Caco-2 (cell line): ENCODE results near the gene RALGDS. TPM values are rescaled to one million over a fixed set of nuclear protein-coding genes. Genes with fewer than 3 reads are reported as not detected.

Source experiments
- BruUV-seq: library from RNA; stranded (reverse); fragments of 400-500 nt; replicated peaks from 2 replicates; lab custom pipeline; 2021; lab: Mats Ljungman, UMichigan
- CTCF ChIA-PET: fragments of 300-600 bp; sonication (Branson Sonifier 250); formaldehyde crosslinking; loops from one replicate; lab custom pipeline; 2022; ENCODE audit warnings: antibody characterized with exemption; lab: Charles Lee
- POLR2A ChIA-PET: fragments of 300-600 bp; sonication (Branson Sonifier 250); formaldehyde crosslinking; loops from one replicate; lab custom pipeline; 2022; ENCODE audit warnings: antibody characterized with exemption; lab: Charles Lee
- DNase-seq, 2 experiments: peaks; one replicate each; pipeline versions ENCODE4 v3.0.0 to v3.0.0-alpha.2; 2020 to 2022
- H3K27me3 ChIP-seq: replicated peaks from 2 replicates; pipeline ENCODE4 v1.6.0; 2011; ENCODE audit warnings: low read length; ENCODE audit not compliant: control insufficient read depth, insufficient read depth
- H3K36me3 ChIP-seq: 2 replicates; pipeline ENCODE4 v1.5.1; 2011; ENCODE audit warnings: low read length; ENCODE audit not compliant: control insufficient read depth, insufficient read depth
- H3K4me1 ChIP-seq: fragments of 250-450 bp; sonication (Bioruptor Pico); 2 replicates; pipeline ENCODE4 v1.5.1; 2020; ENCODE audit warnings: mild to moderate bottlenecking
- H3K4me3 ChIP-seq: 2 replicates; pipeline ENCODE4 v1.5.1; 2011; ENCODE audit warnings: low read depth, mild to moderate bottlenecking, control low read depth, low read length
- H3K9me3 ChIP-seq: fragments of 250-450 bp; sonication (Bioruptor Pico); 2 replicates; pipeline ENCODE4 v1.5.1; 2020; ENCODE audit warnings: mild to moderate bottlenecking, moderate library complexity
- H3K27ac Mint-ChIP-seq: one replicate; pipeline ENCODE4 v1.8.0; 2022; ENCODE audit warnings: mixed read lengths; ENCODE audit not compliant: unreplicated experiment
- H3K27me3 Mint-ChIP-seq: one replicate; pipeline ENCODE4 v1.8.0; 2022; ENCODE audit warnings: mixed read lengths; ENCODE audit not compliant: insufficient read depth, unreplicated experiment
- H3K36me3 Mint-ChIP-seq: one replicate; pipeline ENCODE4 v1.8.0; 2022; ENCODE audit warnings: mild to moderate bottlenecking, mixed read lengths; ENCODE audit not compliant: insufficient read depth, unreplicated experiment
- H3K4me1 Mint-ChIP-seq: one replicate; pipeline ENCODE4 v1.8.0; 2022; ENCODE audit warnings: low read depth, mixed read lengths; ENCODE audit not compliant: unreplicated experiment
- H3K4me3 Mint-ChIP-seq: one replicate; pipeline ENCODE4 v1.8.0; 2022; ENCODE audit warnings: mild to moderate bottlenecking, moderate library complexity, mixed read lengths; ENCODE audit not compliant: unreplicated experiment
- H3K9me3 Mint-ChIP-seq: one replicate; pipeline ENCODE4 v1.8.0; 2022; ENCODE audit warnings: mixed read lengths; ENCODE audit not compliant: unreplicated experiment
- intact Hi-C: fragments of 100-400 bp; cut with micrococcal nuclease; formaldehyde crosslinking; loops from one replicate; pipeline ENCODE4 v1.10.0; 2022; ENCODE audit not compliant: unreplicated experiment
- total RNA-seq: library from RNA; stranded (reverse); gene quantifications from 2 replicates; pipeline ENCODE4 v1.2.3, GENCODE V29; 2022
- TF ChIP-seq, protein P1 (sequence below), 2 experiments: fragments of 200-600 bp in 1 of 2; IDR thresholded peaks; 1 replicate in 1 of 2; 2 replicates in 1 of 2; pipeline versions ENCODE4 v1.5.1 to v1.8.0; 2011 to 2022; ENCODE audit warnings: antibody characterized with exemption in 1 of 2, control low read depth in 1 of 2, inconsistent platforms in 1 of 2, low read depth in 1 of 2, low read length in 1 of 2, mild to moderate bottlenecking in 1 of 2, moderate library complexity in 1 of 2; ENCODE audit not compliant: insufficient read depth in 1 of 2, severe bottlenecking in 1 of 2, unreplicated experiment in 1 of 2

Gene RALGDS
- total RNA-seq, 1 experiment from 2014 or later = 18.7 TPM

DNA sequence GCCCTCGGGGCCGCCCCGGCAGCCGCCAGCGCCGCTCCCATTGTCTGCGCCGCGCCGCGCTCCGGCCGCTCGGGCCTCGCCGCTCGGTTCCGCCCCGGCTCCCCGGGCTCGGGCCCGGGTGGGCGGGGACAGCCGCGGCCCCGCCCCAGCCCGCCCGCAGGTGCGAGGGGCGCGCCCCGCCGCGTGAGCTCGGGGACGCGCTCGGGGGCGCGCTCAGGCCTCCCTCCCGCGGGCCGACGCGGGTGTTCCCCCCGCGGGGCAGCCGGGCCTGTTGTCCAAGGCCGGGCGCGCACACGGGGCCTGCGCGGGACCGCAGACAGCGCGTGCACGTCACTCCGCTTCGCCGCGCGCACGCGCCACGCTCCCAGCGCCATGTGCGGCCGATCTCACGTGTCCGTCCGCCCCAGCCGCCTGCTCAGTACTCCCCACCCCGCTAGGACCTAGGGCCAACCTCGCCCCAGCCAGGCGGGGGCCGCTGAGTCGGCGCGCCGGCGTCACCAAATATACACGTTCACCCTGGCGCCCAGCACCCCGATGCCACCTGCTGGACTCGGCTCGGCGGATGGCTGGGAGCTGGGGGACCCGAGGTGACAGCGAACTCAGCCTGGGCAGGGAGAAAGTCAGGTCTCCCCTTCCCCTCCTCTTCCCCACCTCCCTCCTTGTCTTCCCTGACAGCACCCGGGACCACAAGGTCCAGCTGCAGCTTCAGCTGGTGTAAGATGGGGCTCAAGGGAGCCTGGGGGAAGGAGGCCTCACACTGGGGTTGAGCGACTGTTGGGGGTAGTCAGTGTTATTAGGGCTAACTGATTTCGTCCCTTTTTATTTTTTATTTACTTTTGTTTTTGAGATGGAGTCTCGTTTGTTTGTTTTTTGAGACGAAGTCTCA lies 28.3 kb upstream of the RALGDS start:
- Histone ChIP-seq H3K9me3 (no peaks in the 10 kb centered on the region), H3K27me3 (no peaks in the 10 kb centered on the region), H3K4me3 (peak overlapping the region; percentile 86), H3K4me1 (peaks cover 6% of the 10 kb centered on the region), H3K36me3 (peaks cover 3% of the 10 kb centered on the region; the same call in 1 of the 2 replicates)
- POLR2A ChIA-PET = interaction anchor here (0.6 to 2.7 kb wide), 15 partner anchors 15 to 1206 kb away, joined by 3 to 17 read pairs (median 4); partner anchors contain the start of gene GTF3C5
- H3K9me3 Mint-ChIP-seq = no peaks in the 10 kb centered on the region
- H3K36me3 Mint-ChIP-seq = peaks cover 19% of the 10 kb centered on the region
- CTCF ChIA-PET = interaction anchor here (0.5 to 1.9 kb wide), 8 partner anchors 10 to 795 kb away, joined by 3 to 5 read pairs (median 4); no protein-coding TSS in a partner anchor
- TSS peak; percentile 91 for BruUV-seq
- TF ChIP-seq, protein P1, sequence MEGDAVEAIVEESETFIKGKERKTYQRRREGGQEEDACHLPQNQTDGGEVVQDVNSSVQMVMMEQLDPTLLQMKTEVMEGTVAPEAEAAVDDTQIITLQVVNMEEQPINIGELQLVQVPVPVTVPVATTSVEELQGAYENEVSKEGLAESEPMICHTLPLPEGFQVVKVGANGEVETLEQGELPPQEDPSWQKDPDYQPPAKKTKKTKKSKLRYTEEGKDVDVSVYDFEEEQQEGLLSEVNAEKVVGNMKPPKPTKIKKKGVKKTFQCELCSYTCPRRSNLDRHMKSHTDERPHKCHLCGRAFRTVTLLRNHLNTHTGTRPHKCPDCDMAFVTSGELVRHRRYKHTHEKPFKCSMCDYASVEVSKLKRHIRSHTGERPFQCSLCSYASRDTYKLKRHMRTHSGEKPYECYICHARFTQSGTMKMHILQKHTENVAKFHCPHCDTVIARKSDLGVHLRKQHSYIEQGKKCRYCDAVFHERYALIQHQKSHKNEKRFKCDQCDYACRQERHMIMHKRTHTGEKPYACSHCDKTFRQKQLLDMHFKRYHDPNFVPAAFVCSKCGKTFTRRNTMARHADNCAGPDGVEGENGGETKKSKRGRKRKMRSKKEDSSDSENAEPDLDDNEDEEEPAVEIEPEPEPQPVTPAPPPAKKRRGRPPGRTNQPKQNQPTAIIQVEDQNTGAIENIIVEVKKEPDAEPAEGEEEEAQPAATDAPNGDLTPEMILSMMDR (IDR thresholded peaks at IDR 0.05; ENCODE audit: insufficient read depth in 1 of 2, low read depth in 1 of 2, low read length in 1 of 2, severe bottlenecking in 1 of 2, unreplicated experiment in 1 of 2) = peak in 1 of 2 experiments; percentile 46
- peak; percentile 90 to 92 for DNase-seq
- peak overlapping the region; percentile 72 for H3K4me3 Mint-ChIP-seq
- H3K27me3 Mint-ChIP-seq = no peaks in the 10 kb centered on the region
- H3K27ac Mint-ChIP-seq = peak overlapping the region; percentile 77
- intact Hi-C loops = loop anchor here (1.0 kb wide), 1 partner anchor 127 kb away; no protein-coding TSS in a partner anchor
- peaks cover 4% of the 10 kb centered on the region for H3K4me1 Mint-ChIP-seq

DNA sequence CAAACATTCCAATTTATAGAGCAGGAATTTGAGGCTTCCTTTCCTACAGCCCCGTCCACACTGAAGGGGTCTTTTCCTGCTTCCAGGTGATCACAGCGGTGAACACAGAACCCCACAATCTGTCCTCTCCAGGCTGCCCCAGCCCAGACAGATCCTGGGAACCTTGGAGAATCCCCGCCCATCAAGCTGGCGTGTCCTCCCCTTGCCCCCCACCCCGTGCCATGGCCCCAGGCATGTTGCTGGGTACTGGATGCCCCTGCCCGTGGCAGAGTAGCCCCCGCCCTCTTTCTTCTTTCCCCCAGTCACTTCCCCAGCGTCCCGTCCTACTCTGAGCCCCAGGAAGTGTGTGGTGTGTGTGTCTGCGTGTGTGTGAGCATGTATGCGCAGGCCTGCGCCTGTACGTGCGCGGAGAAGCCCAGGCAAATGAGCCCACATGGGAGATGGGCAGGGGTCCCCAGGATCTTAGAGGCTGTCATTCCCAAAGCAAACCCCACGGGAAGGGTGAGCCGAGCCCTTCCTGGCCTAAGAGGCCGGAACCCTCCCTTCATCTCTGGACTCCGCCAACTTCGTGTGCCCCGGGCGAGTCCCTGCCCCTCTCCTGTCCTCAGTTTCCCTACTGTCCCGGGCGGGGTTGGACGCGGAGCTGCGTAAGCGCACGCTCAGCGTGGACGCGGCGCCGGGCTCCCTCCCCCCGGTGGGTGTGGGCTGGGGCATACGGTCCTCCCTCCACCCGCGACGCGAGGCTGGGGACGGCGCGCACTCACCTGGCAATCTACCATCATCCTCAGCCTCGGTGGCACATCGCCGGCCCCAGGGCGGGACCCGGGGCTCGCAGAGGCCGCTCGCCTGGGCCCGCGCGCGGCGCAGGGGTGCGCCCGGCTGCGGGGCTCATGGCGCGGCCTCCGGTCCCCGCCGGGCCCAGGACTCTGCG lies 27.4 kb upstream of the RALGDS start:
- H3K9me3 Mint-ChIP-seq = no peaks in the 10 kb centered on the region
- no peaks in the 10 kb centered on the region for H3K27me3 Mint-ChIP-seq
- peak in 1 of 2 experiments; percentile 25 for DNase-seq
- peak overlapping the region; percentile 90 for H3K4me3 Mint-ChIP-seq
- no TSS peak for BruUV-seq
- no peaks in the 10 kb centered on the region for H3K9me3 ChIP-seq
- H3K4me1 ChIP-seq = peaks cover 11% of the 10 kb centered on the region
- H3K27me3 ChIP-seq = no peaks in the 10 kb centered on the region
- peaks cover 3% of the 10 kb centered on the region; the same call in 1 of the 2 replicates for H3K36me3 ChIP-seq
- ChIA-PET POLR2A (interaction anchor here (1.0 to 2.7 kb wide), 4 partner anchors 23 to 312 kb away, joined by 3 to 17 read pairs (median 4); partner anchors contain the start of gene GTF3C5), CTCF (interaction anchor here (0.6 to 1.4 kb wide), 5 partner anchors 11 to 126 kb away, joined by 3 to 5 read pairs (median 3); no protein-coding TSS in a partner anchor)
- peaks cover 4% of the 10 kb centered on the region for H3K4me1 Mint-ChIP-seq
- intact Hi-C loops = loop anchor here (1.0 kb wide), 1 partner anchor 126 kb away; no protein-coding TSS in a partner anchor
- peaks cover 26% of the 10 kb centered on the region for H3K36me3 Mint-ChIP-seq
- TF ChIP-seq, protein P1 (IDR thresholded peaks at IDR 0.05; ENCODE audit: insufficient read depth in 1 of 2, low read depth in 1 of 2, low read length in 1 of 2, severe bottlenecking in 1 of 2, unreplicated experiment in 1 of 2) = no peak
- H3K27ac Mint-ChIP-seq = peak overlapping the region; percentile 94
- peak overlapping the region; percentile 86 for H3K4me3 ChIP-seq
